SK-N-MC (cell line): Measurements from ENCODE around the gene FAM3B.

ENCODE experiments used
- DNase-seq: peaks from one replicate; pipeline ENCODE4 v3.0.0-alpha.2; 2011; ENCODE audit warnings: low read depth, low spot score
- H3K27ac ChIP-seq: fragments of 200-600 bp; sonication (generic); 2 replicates; pipeline ENCODE4 v1.5.1; 2016; ENCODE audit warnings: mixed run types
- H3K36me3 ChIP-seq: fragments of 200-600 bp; sonication (generic); 2 replicates; pipeline ENCODE4 v1.6.1; 2017; ENCODE audit warnings: antibody characterized with exemption, low read length, mixed read lengths; ENCODE audit not compliant: insufficient read depth
- H3K4me3 ChIP-seq: fragments of 200-600 bp; sonication (generic); 2 replicates; pipeline ENCODE4 v1.5.1; 2016
- H3K9ac ChIP-seq: fragments of 200-600 bp; sonication (generic); 2 replicates; pipeline ENCODE4 v1.8.0; 2017; ENCODE audit warnings: mixed run types, mixed read lengths; ENCODE audit not compliant: insufficient read length
- H3K9me3 ChIP-seq: fragments of 200-600 bp; sonication (generic); 2 replicates; pipeline ENCODE4 v1.6.1; 2017; ENCODE audit warnings: low read depth, mild to moderate bottlenecking, antibody characterized with exemption, low read length, moderate library complexity, mixed read lengths
- EZH2 ChIP-seq: fragments of 200-600 bp; sonication (generic); IDR thresholded peaks from one replicate; pipeline ENCODE4 v1.6.1; 2017; ENCODE audit warnings: antibody characterized with exemption
- FOXP2 ChIP-seq: optimal IDR thresholded peaks from 2 replicates; pipeline ENCODE3; 2011; ENCODE audit warnings: mild to moderate bottlenecking, moderate library complexity; ENCODE audit not compliant: insufficient read depth; ENCODE audit errors: extremely low read length, control extremely low read depth
- POLR2AphosphoS5 ChIP-seq: IDR thresholded peaks from 2 replicates; pipeline ENCODE4 v1.6.1; 2012; ENCODE audit warnings: mild to moderate bottlenecking, low read depth, low read length, borderline replicate concordance

FAM3B gene, protein sequence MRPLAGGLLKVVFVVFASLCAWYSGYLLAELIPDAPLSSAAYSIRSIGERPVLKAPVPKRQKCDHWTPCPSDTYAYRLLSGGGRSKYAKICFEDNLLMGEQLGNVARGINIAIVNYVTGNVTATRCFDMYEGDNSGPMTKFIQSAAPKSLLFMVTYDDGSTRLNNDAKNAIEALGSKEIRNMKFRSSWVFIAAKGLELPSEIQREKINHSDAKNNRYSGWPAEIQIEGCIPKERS

GRCh38 chr21:41316200-41317062, at the start of gene FAM3B:
Gene FAM3B (plus strand): TSS chr21:41316801. CDS start chr21:41316880, 79 bp downstream.
- H3K27ac ChIP-seq = no peak within 1 kb of the TSS
- TF ChIP-seq EZH2 (no peak), POLR2AphosphoS5 (no peak), FOXP2 (no peak)
- H3K9me3 ChIP-seq = no peaks in the 10 kb centered on the region
- H3K36me3 ChIP-seq = no peaks in the 10 kb centered on the region
- H3K4me3 ChIP-seq = no peak within 1 kb of the TSS
- no peak within 1 kb of the TSS for H3K9ac ChIP-seq
- DNase-seq = no peak

- no peak for DNase-seq
- Histone ChIP-seq H3K27ac (no peak overlapping the region), H3K9me3 (no peaks in the 10 kb centered on the region; the same call in 1 of the 2 replicates), H3K36me3 (peaks cover 34% of the 10 kb centered on the region), H3K9ac (no peak overlapping the region), H3K4me3 (no peak overlapping the region)
- TF ChIP-seq POLR2AphosphoS5 (no peak), FOXP2 (no peak), EZH2 (no peak)
Observed at GRCh38 chr21:41267346-41267745, 49.3 kb upstream of the FAM3B start.

DNA sequence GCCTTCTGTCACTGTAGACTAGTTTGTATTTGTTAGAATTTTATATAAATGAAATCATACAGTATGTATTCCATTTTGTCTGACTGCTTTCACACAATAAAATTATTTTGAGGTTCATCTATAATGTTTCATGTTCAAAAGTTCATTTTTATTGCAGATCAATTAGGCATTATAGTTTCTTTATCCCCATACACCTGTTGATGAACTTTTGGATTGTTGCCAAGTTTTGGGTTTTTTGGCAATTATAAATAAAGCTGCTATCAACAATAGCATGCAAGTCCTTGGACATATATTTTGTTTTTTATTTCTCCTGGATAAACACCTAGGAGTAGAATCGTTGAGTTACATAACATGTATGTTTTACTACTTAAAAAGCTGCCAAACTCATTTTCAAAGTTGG, 47.1 kb upstream of the FAM3B start:
- H3K27ac ChIP-seq = no peak overlapping the region
- H3K9me3 ChIP-seq = peaks cover 3% of the 10 kb centered on the region; the same call in 1 of the 2 replicates
- DNase-seq = no peak
- TF ChIP-seq FOXP2 (no peak), POLR2AphosphoS5 (no peak), EZH2 (no peak)
- H3K4me3 ChIP-seq = no peak overlapping the region
- H3K36me3 ChIP-seq = peaks cover 21% of the 10 kb centered on the region
- no peak overlapping the region for H3K9ac ChIP-seq

GRCh38 chr21:41277196-41277595, 39.4 kb upstream of the FAM3B start:
- no peak overlapping the region for H3K9ac ChIP-seq

DNA sequence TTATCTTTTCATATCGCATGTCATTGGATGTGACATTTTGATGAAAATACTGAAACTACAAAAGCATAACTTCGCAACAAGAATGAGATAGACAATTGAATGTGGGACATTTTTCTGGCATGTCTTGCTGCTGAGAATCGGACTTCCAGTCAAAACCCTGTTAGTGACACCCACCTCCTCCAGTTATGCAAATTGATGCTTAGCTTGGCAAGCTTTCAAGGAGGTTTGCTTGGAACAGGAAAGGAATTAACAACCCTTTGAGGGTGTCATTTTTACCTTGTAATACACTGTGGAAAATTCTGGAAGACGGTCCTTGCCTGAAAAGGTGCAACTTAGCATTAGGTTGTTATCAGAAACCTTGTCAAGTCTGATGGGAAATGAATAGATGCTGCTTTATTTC, 38.8 kb upstream of the FAM3B start:
- H3K9ac ChIP-seq = no peak overlapping the region
- no peak overlapping the region for H3K27ac ChIP-seq
- TF ChIP-seq POLR2AphosphoS5 (no peak), EZH2 (no peak), FOXP2 (no peak)
- no peak overlapping the region for H3K4me3 ChIP-seq
- H3K36me3 ChIP-seq = peaks cover 6% of the 10 kb centered on the region; the same call in 1 of the 2 replicates
- no peak for DNase-seq
- H3K9me3 ChIP-seq = no peaks in the 10 kb centered on the region

More at GRCh38 chr21:41277196-41277595, 39.4 kb upstream of the FAM3B start:
- no peak for DNase-seq
- H3K27ac ChIP-seq = no peak overlapping the region
- no peak overlapping the region for H3K4me3 ChIP-seq
- H3K36me3 ChIP-seq = peaks cover 6% of the 10 kb centered on the region; the same call in 1 of the 2 replicates
- peaks cover 3% of the 10 kb centered on the region; the same call in 1 of the 2 replicates for H3K9me3 ChIP-seq
- no peak for TF ChIP-seq POLR2AphosphoS5
- no peak for TF ChIP-seq EZH2
- no peak for TF ChIP-seq FOXP2

DNA sequence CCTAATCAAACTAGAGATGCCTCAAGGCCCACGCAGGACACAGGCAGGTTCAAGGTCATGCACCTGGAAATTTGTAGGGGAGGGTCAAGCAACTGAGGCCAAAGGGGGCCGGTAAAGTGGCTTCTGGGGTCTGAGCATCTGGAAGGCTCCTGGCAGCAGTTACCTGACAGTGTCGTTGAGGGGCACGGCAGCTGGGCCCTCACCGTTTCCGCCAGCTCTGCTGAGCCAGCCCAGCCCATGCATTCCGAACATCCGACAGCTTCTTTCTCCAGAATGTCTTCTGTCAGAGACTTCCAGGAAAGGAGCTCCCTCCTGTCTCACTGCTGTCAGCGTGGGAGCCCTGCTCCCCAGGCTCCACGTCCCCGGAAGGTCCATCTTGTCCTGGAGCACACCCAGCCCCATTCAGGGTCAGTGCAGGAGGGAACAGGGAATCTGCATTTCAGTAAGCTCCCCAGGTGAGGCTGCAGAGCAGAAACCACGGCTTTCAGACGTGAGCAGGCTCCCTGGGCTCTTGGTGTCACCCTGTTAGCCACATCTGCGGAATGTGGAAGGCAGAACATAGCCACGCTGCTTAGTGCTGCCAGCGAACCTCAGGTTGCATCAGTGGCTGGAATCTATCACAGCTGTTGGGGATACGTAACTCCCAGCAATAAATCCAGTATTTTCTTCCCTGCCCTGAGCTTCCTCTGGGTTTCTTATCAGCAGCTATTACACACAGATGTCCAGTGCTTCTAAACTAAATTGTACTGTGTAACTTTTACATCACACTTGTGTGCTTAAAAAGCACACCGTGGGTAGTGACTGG, 36.3 kb upstream of the FAM3B start:
- no peak for DNase-seq
- TF ChIP-seq POLR2AphosphoS5 = no peak
- no peak for TF ChIP-seq FOXP2
- TF ChIP-seq EZH2 = no peak
- H3K36me3 ChIP-seq = no peaks in the 10 kb centered on the region; the same call in 1 of the 2 replicates
- no peak overlapping the region for H3K27ac ChIP-seq
- no peak overlapping the region for H3K4me3 ChIP-seq
- H3K9me3 ChIP-seq = no peaks in the 10 kb centered on the region
- no peak overlapping the region for H3K9ac ChIP-seq

DNA sequence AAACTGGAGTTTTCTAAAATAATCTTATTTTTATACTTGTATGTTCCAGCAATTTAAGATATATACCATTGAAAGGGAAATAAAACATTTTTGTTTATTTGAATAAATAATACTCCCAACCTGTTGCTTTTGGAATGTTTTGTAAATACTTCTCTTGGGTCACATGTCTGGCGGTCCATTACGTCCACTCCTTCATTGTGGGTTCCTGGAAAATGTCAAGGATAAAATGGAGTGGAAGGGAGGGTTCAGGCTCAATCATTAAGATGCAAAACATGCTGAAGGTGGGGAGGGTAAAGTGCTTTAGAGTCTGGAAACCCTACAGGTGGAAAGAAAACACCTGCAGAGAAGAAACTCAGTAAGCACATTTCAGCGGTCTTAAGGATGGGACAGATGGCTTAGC, 34.2 kb upstream of the FAM3B start:
- DNase-seq = no peak
- no peak overlapping the region for H3K4me3 ChIP-seq
- no peaks in the 10 kb centered on the region for H3K9me3 ChIP-seq
- TF ChIP-seq EZH2 (no peak), FOXP2 (no peak), POLR2AphosphoS5 (no peak)
- H3K9ac ChIP-seq = no peak overlapping the region
- no peaks in the 10 kb centered on the region for H3K36me3 ChIP-seq
- no peak overlapping the region for H3K27ac ChIP-seq
